ENCODE results near the gene CDKAL1. TPM values are rescaled to one million over a fixed set of nuclear protein-coding genes. Genes with fewer than 3 reads are reported as not detected.
A peak's percentile ranks its signal among the peaks of the same experiment; 100 is the strongest.

Gene CDKAL1
- total RNA-seq, 1 experiment from 2014 or later: 20.6 TPM

GRCh38 chr6:21157186-21157929, 623.1 kb downstream of the CDKAL1 start:
- ATAC-seq (no peak; the same call in 1 of the 2 replicates), DNase-seq (ENCODE audit: low spot score) (no peak)
- POLR2A ChIA-PET: no interaction called here
- CTCF ChIA-PET: no interaction called here
- TF ChIP-seq JUN (CRISPR knock-in tag; IDR thresholded peaks at IDR 0.05) (no peak), TEAD1 (CRISPR knock-in tag; IDR thresholded peaks at IDR 0.05) (no peak), SMAD4 (CRISPR knock-in tag; IDR thresholded peaks at IDR 0.05) (no peak), ZNF317 (CRISPR knock-in tag; IDR thresholded peaks at IDR 0.05; ENCODE audit: borderline replicate concordance, low read depth) (no peak), AR (CRISPR knock-in tag; IDR thresholded peaks at IDR 0.05) (no peak), ZNF121 (CRISPR knock-in tag; IDR thresholded peaks at IDR 0.05) (peak; percentile 87), ATF2 (CRISPR knock-in tag; IDR thresholded peaks at IDR 0.05; ENCODE audit: borderline replicate concordance, low read depth) (no peak)
- Mint-ChIP-seq H3K9me3 (peaks cover 4% of the 10 kb centered on the region), H3K27me3 (ENCODE audit: low read depth) (no peaks in the 10 kb centered on the region), H3K4me3 (no peak overlapping the region), H3K4me1 (peaks cover 30% of the 10 kb centered on the region), H3K36me3 (0 out of 2 replicates have a peak, but pooled peaks cover 2% of the 10 kb centered on the region), H3K27ac (no peak overlapping the region; the same call in 1 of the 2 replicates)

GRCh38 chr6:21158149-21158548, 623.9 kb downstream of the CDKAL1 start:
- ChIA-PET POLR2A (no interaction called here), CTCF (no interaction called here)
- Mint-ChIP-seq H3K27me3 (ENCODE audit: low read depth) (no peaks in the 10 kb centered on the region), H3K36me3 (0 out of 2 replicates have a peak, but pooled peaks cover 2% of the 10 kb centered on the region), H3K27ac (no peak overlapping the region), H3K4me3 (no peak overlapping the region), H3K4me1 (peaks cover 30% of the 10 kb centered on the region), H3K9me3 (peaks cover 4% of the 10 kb centered on the region)
- ATAC-seq (no peak), DNase-seq (ENCODE audit: low spot score) (no peak)
- no peak for TF ChIP-seq FOXP4 (CRISPR knock-in tag; IDR thresholded peaks at IDR 0.05)
- TF ChIP-seq ZNF138 (CRISPR knock-in tag; conservative IDR thresholded peaks at IDR 0.05): no peak
- TF ChIP-seq E2F1 (CRISPR knock-in tag; IDR thresholded peaks at IDR 0.05): no peak
- TF ChIP-seq AFF4 (CRISPR knock-in tag; IDR thresholded peaks at IDR 0.05; ENCODE audit: borderline replicate concordance): no peak
- no peak for TF ChIP-seq ARID4B (CRISPR knock-in tag; IDR thresholded peaks at IDR 0.05; ENCODE audit: borderline replicate concordance)
- TF ChIP-seq SOX15 (CRISPR knock-in tag; IDR thresholded peaks at IDR 0.05): no peak
- no peak for TF ChIP-seq ATF1 (CRISPR knock-in tag; IDR thresholded peaks at IDR 0.05)
- no peak for TF ChIP-seq GRHL2 (CRISPR knock-in tag; IDR thresholded peaks at IDR 0.05; ENCODE audit: insufficient replicate concordance, severe bottlenecking)
- no peak for TF ChIP-seq EMX1 (CRISPR knock-in tag; IDR thresholded peaks at IDR 0.05)
- no peak for TF ChIP-seq ATF3 (CRISPR knock-in tag; conservative IDR thresholded peaks at IDR 0.05)
- TF ChIP-seq ESRRA (CRISPR knock-in tag; IDR thresholded peaks at IDR 0.05; ENCODE audit: borderline replicate concordance): no peak
